Stimulated activated CD4-positive, alpha-beta T cell treated with anti-CD3 and anti-CD28 coated beads, Interleukin-1b, Interleukin-23, amount 100 ng/mL, for 48 hours (primary cell): ENCODE measurements around the gene GPR3.
"Not testable (repeated sequence)": the region's sequence is repeated elsewhere in the genome, so short reads cannot be mapped to it uniquely, and the experiment has no call there.

Source experiments
- DNase-seq: peaks from one replicate; pipeline ENCODE4 v3.0.0-alpha.2; 2020

Gene GPR3

GRCh38 chr1:27428316-27429028, 36.0 kb downstream of the GPR3 start:
- DNase-seq = peak; percentile 28

GRCh38 chr1:27429029-27429425, 36.6 kb downstream of the GPR3 start:
- DNase-seq = no peak

GRCh38 chr1:27430903-27431600, 38.6 kb downstream of the GPR3 start:
- DNase-seq = no peak

GRCh38 chr1:27431601-27431940, 39.1 kb downstream of the GPR3 start:
- DNase-seq = no peak

- DNase-seq = not testable (repeated sequence)
Observed at GRCh38 chr1:27432725-27433124, 40.3 kb downstream of the GPR3 start.

- DNase-seq = no peak
Observed at GRCh38 chr1:27433706-27434105, 41.3 kb downstream of the GPR3 start.

- DNase-seq = no peak
Observed at GRCh38 chr1:27435566-27436203, 43.3 kb downstream of the GPR3 start.

- no peak for DNase-seq
Observed at GRCh38 chr1:27436204-27437159, 44.1 kb downstream of the GPR3 start.

- no peak for DNase-seq
Observed at GRCh38 chr1:27438621-27439061, 46.2 kb downstream of the GPR3 start.

- DNase-seq = no peak
Observed at GRCh38 chr1:27439150-27439549, 46.7 kb downstream of the GPR3 start.

GRCh38 chr1:27444632-27445031, 52.2 kb downstream of the GPR3 start:
- DNase-seq = no peak
